Stimulated activated CD8-positive, alpha-beta memory T cell treated with anti-CD3 and anti-CD28 coated beads, Interleukin-12 subunit alpha, Interleukin-12 subunit beta, amount 100 ng/mL, for 1 hour (primary cell): ENCODE data around the gene ADAM8.
A peak's percentile ranks its signal among the peaks of the same experiment; 100 is the strongest.
"Not testable (repeated sequence)": the region's sequence is repeated elsewhere in the genome, so short reads cannot be mapped to it uniquely, and the experiment has no call there.

Experiments used
- DNase-seq: peaks from one replicate; pipeline ENCODE4 v3.0.0-alpha.2; 2020; ENCODE audit warnings: low read depth

Gene ADAM8

DNA sequence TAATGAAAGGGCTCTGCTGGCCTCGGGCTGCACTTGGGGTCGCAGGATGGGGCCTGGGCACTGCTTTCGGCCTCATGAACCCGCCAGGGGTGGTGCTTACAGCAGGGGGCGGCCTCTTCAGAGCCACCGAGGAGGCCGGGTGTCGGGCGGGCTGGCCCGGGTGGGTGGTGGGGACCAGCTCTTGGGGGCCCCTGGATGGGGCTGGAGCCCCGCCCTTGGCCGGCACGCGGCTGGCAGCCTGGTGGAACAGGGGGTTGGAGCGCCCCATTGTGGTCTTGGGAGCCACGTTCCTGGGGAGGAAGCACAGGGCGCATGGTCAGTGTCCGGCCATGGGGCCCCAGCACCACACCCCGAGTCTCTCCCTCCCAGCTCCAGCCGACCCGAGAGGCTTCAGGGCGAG is 8.8 kb downstream of the ADAM8 start:
- DNase-seq = no peak

DNA sequence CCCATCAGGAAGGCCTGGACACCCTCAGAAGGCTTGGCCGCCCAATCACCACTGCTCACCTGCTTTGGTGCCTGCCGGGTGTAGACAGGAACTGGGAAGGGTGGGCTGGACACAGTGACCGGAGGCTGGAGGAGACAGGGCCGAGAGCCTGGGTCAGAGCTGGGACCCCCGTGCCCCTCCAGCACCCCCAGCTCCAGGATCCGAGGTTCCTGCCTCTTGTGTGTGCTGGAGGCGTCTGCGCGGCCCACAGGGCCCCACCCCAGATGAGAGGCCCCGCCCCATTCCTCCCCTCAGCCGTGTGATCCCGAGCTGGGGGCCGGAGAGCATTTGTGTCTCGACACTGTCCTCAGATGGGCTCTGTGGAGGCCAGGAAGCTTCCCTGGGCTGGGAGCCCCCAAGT is 9.4 kb downstream of the ADAM8 start:
- no peak for DNase-seq

DNA sequence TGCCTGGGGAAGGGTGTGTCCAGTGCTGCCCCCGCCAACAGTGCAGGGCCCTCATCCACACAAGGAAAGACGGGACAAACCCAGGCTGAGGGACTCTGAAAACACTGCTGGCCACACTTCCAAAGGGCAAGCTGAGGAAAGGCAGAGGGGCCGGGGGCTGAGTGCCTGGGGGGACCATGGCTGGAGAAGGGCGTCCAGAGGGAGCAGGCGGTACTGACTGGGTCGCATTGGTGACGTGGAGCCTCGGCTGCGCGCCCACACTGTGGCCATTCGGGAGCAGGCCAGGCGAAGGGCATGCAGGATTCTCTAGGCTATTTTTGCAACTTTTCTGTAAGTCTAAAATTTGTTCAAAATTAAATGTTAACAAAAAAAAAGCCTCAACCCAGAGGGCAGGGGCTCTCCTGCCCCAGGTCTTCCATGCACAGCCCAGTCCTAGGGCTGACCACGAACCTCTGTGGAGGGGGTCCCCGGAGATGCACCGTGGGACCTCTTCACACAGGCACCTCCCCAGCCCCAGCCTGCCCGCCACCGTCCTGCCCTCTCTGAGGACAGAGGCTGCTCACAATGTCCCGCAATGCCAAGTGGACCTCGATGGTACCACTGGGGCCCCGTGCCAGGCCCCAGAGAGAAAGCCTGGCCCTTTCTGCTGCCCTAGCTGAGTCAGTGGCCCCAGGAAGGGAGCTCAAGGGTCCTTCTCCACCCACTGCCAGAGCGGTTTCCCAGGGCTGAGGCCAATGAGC is 10.4 kb downstream of the ADAM8 start:
- no peak for DNase-seq

GRCh38 chr10:133265052-133265451 is 11.6 kb downstream of the ADAM8 start:
- DNase-seq = not testable (repeated sequence)

DNA sequence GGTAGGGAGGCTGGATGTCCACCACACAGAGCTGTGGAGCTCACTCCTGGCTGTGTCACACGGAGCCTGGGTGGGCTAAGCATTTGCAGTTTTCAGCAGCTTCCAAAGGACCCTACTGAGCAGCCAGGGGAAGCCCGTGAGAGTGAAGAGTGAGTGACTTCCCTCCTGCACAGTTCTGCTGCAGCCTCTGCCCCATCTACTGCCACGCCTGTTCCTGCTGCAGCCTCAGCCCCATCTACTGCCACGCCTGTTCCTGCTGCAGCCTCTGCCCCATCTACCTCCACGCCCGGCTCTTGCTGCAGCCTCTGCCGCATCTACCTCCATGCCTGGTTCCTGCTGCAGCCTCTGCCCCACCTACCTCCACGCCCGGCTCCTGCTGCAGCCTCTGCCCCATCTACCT is 12.2 kb downstream of the ADAM8 start:
- DNase-seq = no peak

GRCh38 chr10:133263674-133264073 is 13.0 kb downstream of the ADAM8 start:
- no peak for DNase-seq

DNA sequence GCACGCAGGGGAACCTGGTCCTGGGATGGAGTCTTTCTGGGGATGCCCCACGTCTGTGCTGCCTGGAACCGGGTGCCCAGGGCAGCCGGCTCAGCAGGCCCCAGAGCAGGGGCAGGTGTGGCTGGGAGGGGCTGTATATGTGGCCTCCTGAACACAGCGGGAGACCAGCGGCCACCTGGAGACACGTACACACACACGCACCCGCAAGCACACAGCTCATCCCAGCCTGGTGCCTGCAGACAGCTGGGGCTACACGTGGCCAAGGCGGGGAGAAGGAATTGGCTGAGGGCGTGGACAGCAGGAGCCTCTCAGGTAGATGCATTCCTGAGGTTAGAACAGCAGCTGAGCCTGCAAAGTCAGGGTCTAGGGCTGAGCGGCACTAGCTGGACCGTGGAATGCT is 14.0 kb downstream of the ADAM8 start:
- no peak for DNase-seq

- peak; percentile 69 for DNase-seq
These were observed 14.8 kb downstream of the ADAM8 start for GRCh38 chr10:133261726-133262325.

DNA sequence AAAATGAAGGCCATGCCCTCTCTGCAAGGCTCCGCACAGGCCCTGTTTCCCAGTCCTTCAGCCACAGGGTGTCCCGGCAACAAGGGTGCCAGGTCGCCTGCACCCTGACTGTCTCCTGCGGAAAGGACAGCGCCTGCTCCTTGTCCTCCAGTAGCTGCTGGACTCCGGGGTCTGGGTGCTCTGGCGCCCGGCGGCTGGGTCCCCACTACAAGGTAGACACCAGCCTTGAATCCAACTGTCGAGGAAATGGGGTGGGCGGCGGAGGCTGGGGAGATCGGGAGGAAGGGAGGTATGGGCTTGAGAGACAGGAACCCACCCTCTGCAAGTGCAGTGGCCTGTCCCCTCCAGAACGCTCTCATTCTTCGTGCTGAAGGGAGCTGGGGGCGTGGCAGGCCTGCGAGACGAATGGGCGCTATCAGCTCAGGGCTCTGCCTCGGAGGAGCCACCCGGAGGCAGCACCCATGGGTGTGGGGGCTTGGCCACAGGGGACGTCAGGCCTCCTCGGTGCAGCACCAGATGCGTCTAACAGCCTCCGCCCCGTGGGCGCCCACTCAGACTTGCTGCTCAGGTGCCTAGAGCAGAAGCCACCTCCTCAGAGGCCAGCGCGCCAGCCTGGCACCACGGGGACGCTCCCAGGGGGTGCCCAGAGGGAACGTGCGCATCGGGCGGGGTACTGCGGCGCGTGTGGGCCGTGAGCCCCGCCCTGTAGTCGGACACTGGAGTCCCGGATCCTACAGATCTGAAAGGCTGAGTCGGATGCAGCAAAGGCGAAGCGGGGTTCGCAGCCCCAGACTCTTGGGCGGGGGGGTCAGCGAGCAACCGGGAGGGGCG is 15.6 kb downstream of the ADAM8 start:
- no peak for DNase-seq

GRCh38 chr10:133259602-133259989 is 17.1 kb downstream of the ADAM8 start:
- DNase-seq = no peak

GRCh38 chr10:133258818-133259601 is 17.7 kb downstream of the ADAM8 start:
- DNase-seq = peak; percentile 64

- DNase-seq = no peak
These were observed 18.4 kb downstream of the ADAM8 start for GRCh38 chr10:133258066-133258817.

GRCh38 chr10:133257489-133258065 is 19.1 kb downstream of the ADAM8 start:
- no peak for DNase-seq

DNA sequence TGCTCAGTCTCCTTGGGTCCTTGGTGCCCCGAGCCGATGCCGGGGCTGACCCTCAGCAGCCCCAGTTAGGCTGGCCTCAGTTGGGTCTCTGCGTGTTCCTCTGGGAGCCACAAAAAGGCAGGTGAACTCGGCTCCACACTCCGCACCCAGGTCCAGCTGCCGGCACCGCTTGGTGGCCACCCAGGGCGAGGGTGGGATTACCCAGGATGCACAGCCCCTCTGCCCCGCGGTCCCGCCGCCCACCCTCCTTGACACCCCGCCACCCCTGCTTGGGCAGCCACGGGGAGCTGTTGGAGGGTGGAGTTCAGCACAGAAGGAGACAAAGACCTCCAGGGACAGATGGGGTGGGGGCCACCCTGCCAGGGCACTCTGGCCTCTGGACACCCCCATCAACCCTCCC is 21.3 kb downstream of the ADAM8 start:
- DNase-seq = no peak

GRCh38 chr10:133254421-133255120 is 22.1 kb downstream of the ADAM8 start:
- DNase-seq = no peak

DNA sequence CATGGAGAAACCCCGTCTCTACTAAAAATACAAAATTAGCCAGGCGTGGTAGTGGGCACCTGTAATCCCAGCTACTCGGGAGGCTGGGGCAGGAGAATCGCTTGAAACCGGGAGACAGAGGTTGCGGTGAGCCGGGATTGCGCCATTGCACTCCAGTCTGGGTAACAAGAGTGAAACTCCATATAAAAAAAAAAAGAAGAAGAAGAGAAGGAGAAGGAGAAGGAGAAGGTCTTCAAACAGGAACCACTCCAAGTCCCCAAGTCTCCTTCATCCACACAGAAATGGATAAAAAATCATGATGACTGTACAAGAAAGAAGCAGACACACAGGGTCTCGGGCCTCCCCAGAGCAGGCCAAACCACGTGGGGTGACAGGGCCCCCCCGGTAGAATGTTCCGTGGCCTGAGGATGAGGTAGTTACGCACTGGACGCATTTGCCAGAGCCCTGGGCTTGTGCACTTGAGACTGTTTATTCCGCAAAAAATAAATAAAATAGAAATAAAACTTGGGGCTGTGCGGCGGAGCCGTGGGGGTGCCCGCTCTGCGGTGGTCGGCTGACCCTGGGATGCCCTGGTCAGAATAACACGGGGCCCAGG is 23.2 kb downstream of the ADAM8 start:
- DNase-seq = no peak

DNA sequence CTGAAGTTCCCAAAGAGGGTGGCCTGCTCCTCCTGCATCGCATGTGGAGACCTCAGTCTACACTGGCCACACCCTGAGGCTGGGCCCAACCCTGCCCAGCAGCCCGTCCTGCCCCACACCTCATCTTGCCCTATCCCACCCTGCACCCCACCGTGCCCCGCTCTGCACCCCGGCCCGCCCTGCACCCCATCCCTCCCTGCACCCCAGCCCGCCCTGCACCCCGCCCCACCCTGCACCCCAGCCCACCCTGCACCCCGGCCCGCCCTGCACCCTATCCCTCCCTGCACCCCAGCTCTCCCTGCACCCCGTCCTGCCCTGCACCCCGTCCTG is 24.5 kb downstream of the ADAM8 start:
- DNase-seq = no peak

DNA sequence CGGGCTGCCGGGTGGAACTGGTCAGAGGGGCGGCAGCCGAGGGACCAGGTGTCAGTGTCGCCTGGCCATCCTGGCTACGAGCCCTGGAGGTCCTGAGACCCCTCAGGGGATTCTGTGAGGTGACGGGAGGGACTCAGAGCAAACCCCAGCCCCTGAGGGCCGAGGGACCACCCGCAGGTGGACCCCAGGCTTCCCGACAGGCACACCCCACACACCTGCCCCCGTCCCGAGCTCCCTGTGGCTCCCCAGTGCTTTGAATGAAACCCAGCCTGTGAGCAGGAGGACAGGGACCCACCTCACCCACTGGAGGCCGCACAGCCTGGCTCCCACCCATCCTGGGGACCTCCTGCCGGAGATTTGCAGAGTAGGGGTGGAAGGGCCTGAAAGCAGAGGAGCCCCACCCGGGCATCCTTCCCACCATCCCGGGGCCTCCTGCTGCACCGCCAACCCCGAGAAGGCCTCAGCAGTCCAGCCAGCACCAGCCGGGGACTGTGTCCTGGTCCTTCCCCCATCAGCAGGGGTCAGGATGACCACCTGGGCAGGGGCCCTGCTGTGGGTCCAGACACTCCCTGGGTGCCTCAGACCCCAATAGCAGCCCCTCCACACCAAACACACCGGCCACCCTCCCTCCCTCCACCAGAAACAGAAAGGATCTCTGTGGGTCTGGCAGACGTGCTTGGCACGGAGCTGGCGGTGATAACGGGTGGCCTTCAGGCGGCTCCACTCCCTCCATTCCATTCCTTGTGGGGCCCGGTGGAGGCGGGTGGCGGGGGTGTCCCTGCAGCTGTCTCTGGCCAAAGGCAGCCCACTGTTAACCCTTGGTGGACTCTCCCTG is 25.1 kb downstream of the ADAM8 start:
- DNase-seq = no peak

DNA sequence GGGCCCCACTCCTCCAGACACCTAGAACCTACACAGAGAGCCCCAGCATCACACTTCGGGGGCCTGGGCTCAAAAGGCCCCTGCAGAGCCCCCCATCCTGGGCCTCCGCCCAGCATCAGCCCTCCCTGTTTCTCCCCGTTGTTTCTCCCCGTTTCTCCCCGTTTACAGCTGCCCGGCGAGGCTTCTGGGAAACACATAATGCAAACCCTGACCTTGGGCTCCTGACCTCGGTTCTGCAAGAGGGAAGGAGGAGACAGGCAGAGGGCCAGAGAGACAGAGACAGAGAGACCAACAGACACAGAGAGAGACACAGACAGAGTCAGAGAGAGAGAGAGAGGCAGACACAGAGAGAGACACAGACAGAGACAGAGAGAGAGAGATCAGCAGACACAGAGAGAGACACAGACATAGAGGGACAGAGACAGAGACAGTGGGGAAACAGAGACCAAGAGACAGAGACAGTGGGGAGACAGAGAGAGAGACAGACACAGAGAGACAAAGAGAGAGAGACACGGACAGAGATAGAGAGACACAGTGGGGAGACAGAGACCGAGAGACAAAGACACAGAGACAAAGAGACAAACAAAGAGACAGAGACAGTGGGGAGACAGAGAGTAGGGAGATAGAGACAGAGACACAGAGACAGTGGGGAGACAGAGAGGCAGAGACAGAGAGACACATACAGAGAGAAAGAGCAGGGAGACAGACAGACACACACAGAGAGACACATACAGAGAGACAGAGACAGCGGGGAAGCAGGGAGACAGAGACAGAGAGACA is 26.5 kb downstream of the ADAM8 start:
- DNase-seq = no peak
